HG02981 (cell line): ENCODE results near the gene MKLN1.

Experiments
- ATAC-seq: cut with Tn5 transposase; IDR thresholded peaks from one replicate; pipeline ENCODE4 v1.9.1; 2021; ENCODE audit warnings: mild to moderate bottlenecking, moderate library complexity; ENCODE audit not compliant: unreplicated experiment

MKLN1 gene

GRCh38 chr7:131540491-131541162, 213.0 kb downstream of the MKLN1 start:
- ATAC-seq = no peak

- ATAC-seq = no peak
These were observed 215.6 kb downstream of the MKLN1 start for GRCh38 chr7:131543298-131543697.

- ATAC-seq = no peak
These were observed 216.3 kb downstream of the MKLN1 start for GRCh38 chr7:131544021-131544420.

- no peak for ATAC-seq
These were observed 217.0 kb downstream of the MKLN1 start for GRCh38 chr7:131544449-131545301.

- no peak for ATAC-seq
These were observed 218.4 kb downstream of the MKLN1 start for GRCh38 chr7:131546126-131546525.
